ENCODE measurements around the gene CTBP2.

GRCh38 chr10:125023255-125023654 lies 137.1 kb downstream of the CTBP2 start:
- no peak for TF ChIP-seq EZH2 (optimal IDR thresholded peaks at IDR 0.05; ENCODE audit: low read depth, low read length)
- TF ChIP-seq CTCF (IDR thresholded peaks at IDR 0.05; ENCODE audit: low read length): no peak

Measured in MM.1S (cell line).